GM18511 (cell line): ENCODE measurements around the gene HES5.
A peak's percentile ranks its signal among the peaks of the same experiment; 100 is the strongest.

Source experiments
- ATAC-seq: cut with Tn5 transposase; IDR thresholded peaks from one replicate; pipeline ENCODE4 v1.9.1; 2021; ENCODE audit warnings: mild to moderate bottlenecking, moderate library complexity; ENCODE audit not compliant: unreplicated experiment

The HES5 gene

DNA sequence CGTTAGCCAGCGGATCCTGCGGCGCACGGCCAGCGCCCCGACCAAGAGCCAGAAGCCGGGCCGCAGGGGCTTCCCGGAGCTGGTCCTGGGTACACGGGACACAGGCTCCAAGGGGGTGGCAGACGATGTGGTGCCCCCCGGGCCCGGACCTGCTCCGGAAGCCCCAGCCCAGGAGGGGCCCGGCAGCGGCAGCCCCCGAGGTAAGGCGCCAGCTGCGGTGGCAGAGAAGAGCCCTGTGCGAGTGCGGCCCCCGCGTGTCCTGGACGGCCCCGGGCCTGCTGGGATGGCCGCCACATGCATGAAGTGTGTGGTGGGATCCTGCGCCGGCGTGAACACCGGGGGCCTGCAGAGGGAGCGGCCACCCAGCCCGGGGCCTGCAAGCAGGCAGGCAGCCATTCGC lies 27.9 kb downstream of the HES5 start:
- no peak for ATAC-seq

DNA sequence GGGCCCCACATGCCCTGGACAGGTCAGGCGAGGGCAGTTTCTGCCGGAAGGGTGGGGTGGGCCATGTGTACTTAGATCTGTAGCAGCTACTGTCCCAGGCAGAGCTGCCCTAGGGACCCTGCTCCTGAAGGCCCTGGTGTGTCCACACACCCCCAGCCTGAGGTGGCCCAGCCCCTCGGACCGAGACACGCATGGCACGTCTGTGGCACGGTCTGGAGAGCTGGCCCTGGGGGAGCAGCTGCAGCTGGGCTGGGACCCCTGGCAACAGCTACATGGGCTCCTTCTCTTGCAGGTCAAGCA lies 28.3 kb downstream of the HES5 start:
- ATAC-seq: no peak

DNA sequence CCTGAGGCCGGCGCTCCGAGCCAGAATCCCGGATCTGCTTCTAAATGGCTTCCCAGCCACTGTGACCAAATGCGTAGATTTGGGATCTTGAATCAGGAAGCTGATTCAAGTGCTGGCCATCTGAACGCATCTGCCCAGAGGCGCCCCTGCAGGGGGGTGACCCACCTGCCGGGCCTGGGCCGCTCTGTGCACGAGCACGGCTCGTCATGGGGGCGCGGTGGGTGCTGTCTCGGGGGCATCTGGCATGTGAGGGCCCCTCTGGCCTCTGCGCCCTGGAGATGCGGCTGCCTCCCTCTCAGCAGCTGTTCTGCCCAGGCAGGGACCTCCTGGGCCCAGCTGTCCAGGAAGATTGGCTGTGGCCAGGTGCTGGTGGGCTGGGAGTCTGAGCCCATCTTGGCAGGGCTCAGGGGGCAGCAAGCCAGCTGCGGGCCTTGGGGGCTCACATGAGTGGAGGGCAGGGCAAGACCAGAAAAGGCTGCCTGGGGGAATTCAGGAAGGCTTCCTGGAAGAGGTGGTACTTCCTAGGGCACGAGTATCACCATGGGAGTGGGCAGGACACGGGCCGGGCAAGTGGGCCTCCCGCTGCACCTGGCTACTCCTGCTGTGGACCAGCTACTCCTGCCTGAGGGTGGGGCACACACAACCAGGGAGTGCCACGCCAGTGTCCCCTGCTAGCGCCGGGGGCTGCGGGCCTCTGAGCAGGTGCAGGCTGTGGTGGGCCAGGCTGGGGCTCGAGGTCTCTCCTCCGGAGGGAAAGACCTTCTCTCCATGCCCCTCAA lies 28.8 kb downstream of the HES5 start:
- ATAC-seq: no peak

DNA sequence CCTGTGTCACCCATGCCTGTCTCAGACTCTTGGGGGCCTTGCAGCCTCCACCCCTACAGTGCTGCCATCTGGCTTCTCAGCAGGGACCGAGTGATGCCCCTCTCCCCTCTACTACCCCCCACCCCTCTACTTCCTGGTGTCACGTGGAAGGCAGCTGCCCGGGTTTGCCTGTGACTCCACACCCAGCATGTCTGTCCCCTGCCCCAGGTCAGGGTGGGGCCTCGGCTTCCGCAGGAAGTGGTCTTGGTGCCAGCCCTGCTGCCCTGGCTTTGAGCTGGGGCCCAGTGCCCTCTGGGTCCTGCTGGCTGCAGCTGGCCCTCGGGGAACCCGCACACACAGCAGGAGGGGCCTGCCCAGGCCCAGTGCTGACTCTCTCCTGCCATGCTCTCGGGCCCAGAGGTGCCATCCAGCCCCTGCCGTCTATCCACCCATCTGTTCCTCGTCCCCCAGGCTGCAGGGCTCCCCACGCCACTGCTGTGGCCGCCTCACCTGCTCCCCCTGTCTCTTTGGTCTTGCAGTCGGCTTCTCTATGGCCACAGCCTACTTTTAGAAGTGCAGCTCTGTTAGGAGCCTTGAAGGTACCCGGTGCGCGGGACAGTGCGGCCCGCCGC lies 30.0 kb downstream of the HES5 start:
- no peak for ATAC-seq

DNA sequence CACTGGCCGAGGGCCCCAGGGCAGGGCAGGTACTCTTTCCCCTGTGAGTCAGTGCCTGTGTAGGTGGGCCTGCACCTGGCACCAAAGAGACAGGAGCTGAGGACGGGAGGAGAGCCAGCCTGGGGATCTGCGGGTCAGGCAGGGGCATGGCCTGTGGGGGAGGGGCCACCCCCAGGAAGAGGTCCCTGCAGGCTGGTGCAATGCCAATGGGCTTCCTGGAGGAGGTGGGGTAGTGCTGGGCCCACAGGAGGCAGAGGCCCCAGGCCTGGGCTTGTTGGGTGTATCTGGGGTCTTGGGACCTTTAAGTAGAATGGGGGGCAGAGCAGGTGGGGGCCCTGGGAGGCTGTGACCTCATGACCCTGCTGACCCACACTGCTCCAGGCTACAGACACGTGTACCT lies 30.8 kb downstream of the HES5 start:
- ATAC-seq: no peak

DNA sequence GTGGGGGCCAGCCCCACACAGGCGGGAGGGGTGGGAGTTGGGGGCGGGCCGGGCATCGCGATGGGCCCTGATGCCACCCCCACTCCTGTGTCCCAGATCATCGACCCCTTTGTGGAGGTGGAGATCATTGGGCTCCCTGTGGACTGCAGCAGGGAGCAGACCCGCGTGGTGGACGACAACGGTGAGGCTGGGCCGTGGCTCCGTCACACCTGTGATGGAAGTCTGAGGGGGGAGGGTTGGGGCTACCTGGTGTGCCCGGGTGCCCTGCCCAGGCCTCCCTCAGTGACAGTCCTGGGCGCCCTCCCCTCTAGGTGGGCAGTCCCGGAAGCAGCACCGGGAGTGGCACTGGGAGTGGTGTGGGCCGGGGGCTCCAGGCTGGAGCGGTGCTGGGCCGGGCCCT lies 31.4 kb downstream of the HES5 start:
- no peak for ATAC-seq

DNA sequence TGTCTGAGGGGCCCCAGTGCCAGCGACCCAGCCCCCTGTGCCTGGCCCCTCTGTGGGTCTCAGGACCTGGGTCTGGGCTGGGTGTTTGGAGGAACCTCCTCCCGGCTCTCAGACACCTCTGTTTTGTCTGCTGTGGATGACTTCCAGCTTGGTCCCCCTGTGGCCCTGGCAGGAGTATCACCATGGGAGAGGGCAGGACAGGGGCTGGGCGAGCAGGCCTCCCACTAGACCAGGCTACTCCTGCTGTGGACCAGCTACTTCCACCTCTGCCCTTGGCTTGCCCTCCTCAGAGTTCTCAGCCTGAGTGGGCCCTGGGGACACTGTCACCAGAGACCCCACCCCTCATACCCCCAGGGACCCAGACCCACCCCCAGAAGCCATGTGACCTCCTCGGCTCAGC lies 32.2 kb downstream of the HES5 start:
- no peak for ATAC-seq

DNA sequence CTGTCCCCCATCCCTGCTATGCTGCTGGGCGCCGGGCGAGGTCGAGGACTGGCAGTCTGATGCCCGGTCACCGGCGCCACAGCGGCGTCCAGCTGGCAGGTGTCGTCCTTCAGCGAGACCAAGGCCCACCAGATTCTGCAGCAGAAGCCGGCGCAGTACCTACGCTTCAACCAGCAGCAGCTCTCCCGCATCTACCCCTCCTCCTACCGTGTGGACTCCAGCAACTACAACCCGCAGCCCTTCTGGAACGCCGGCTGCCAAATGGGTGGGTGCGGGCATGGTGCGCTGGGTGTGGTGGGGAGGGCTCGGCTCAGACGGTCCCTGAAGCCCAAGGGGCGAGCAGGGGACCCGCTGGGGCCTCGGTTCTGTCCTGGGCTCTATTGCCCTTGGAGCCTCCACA lies 33.3 kb downstream of the HES5 start:
- ATAC-seq: no peak

DNA sequence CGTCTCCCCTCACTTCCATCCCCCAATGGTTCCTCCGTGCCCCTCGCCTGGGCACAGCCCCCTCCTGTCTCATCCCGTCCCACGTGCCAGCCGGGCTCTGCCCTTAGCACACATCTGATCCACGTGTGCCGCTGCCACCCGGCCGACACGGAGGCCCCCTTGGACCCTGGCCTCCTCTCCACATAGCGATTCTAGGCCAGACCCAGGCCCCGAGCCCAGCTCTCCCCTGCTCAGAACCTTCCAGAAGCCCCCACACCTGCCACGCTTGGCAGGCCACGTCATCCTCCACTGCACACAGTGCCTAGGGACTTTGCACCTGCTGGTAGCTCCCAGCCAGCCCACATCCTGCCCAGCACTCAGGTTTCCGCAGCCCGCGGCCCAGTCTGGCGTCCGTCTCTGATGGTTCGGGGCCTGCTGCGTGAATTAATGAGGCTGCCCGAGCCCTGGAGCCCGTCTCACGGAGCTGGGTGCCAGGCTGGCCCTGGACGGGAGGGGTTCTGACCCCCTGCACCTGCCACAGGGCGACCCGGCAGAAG lies 33.9 kb downstream of the HES5 start:
- peak; percentile 62 for ATAC-seq

DNA sequence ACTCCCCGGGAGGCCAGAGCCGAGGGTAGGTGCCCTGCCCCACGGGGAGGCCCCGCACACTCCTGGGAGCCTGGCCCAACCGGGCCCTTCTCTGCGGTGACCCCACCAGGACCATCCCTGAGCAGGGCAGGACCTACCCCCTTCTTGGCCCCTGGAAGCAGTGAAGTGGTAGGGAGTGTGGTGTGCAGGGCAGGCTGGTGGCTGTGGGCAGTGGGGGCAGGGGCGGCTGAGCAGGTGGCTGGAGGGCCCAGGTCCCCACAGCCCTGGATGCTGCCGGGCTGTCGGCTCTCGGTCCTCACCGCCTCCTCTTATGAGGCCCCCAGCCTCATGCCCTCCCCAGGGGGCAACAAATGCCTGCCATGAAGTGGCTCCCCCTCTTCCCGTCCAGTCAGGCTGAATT lies 34.5 kb downstream of the HES5 start:
- no peak for ATAC-seq

DNA sequence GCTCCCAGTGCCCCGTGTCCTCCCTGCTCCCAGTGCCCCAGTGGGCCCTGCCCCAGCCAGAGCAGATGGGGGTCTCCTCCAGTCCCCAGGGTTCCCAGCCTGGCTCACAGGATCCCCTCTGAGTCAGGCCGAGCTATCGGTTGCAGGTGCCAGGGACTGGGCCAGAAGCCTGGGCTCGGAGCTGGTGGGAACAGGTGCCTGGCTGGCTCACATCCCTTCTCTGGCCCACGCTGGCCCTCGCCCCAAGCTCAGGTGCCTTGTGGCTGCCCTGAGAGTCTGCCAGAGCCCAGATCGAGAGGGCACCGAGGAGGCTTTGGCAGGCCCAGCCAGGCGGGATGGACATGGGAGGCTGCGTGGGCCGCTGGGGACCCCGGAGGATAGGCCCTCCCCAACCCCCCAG lies 35.0 kb downstream of the HES5 start:
- no peak for ATAC-seq

DNA sequence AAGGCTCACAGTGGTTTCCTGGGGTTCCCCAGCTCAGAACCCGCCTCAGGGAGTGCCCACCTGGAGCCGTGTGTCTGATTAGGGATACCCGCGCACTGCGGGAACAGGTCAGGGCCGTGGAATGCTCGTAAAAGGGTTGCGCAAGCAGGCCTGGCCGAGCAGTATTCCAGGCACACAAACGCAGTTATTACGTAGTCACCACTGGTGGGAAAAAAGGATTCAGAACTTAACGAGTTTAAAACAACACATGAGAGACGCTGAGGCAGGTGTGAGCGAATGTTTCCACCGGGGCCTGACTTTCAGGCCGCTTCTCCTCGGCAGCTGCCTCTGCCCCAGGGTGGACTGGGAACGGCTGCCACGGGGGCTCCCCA lies 35.8 kb downstream of the HES5 start:
- ATAC-seq: no peak

DNA sequence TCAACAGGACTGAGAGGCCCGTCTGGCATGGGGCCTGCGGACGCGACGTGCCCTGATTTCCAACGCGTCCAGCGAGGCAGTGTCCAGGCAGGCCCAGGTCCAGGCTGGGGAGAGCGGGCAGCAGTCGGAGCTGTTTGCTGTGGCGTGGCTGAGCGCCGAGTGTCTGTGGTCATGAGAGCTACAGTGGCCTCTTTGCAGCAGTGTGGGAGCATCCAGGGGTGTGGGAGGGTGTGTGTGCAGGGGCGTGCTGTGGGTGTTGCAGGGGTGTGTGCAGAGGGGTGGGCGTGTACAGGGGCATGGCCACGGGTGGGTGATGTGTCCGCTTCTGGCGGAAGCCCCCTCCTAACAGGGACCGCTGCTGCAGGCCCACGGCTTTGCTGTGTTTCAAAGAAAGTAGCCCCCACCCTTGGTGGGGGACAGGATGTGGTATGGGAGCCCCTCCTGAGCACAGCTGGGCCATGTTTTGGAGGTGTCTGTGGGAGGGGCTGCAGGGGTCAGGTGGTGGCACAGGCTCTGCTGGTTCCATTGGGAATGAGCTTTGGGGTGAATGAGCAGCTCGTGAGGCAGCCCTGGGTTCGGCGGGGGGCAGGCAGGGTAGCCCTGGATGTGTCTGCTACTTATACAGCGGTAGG lies 36.3 kb downstream of the HES5 start:
- ATAC-seq: no peak

DNA sequence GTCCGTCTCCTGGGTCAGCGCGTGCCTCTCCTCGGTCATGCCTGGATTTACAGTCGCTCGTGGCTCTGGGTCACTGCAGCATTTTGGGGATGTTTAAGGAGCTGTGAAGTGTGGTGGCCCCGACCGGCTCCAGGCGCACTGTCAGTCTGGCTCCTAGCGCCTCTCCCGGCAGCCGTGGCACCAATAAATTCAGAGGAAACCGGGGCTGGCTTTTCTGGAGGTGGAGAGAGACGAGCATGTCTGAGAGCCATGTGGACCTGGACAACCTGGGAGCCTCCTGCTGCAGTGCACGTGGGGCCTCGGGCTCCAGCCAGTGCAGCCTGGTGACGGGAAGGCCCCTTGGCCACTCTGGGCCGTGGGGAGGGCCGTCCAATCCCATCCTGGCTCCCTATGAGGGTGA lies 36.8 kb downstream of the HES5 start:
- no peak for ATAC-seq

DNA sequence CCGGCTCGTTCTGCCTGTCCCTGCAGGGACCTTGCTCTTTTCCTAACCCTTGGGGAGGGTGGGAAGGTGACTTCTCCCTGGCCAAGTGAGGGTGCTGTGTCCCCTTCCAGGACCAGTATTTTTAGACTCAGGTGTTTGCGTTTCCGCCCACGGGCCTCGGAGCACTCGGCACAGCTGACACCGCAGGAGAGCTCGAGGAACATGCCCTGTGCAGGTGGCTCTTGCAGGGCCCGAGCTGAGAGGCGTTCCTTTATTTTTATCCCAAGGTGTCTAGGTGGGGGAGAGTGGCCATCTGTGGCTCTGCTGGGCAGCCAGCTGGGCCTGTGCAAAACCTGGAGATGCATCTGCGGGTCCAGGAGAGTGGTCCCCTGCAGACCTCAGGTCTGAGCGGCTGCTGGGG lies 38.0 kb downstream of the HES5 start:
- ATAC-seq: no peak

DNA sequence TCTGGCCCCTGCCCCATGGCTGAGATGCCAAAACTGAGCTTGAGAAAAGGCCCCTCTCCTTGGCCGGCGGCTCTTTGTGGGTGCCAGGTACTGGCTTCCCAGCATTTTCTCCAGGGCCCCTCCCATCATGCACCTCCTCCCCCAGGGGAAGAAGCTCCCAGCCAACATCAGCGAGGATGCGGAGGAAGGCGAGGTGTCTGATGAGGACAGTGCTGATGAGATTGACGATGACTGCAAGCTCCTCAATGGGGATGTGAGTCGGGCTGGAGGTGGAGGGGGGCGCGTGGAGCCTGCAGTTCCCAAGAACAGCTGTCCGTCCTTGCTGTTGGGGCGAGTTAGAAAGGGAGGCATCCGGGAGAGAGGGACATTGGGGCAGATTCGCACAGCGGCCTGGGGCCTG lies 40.4 kb downstream of the HES5 start:
- ATAC-seq: no peak

DNA sequence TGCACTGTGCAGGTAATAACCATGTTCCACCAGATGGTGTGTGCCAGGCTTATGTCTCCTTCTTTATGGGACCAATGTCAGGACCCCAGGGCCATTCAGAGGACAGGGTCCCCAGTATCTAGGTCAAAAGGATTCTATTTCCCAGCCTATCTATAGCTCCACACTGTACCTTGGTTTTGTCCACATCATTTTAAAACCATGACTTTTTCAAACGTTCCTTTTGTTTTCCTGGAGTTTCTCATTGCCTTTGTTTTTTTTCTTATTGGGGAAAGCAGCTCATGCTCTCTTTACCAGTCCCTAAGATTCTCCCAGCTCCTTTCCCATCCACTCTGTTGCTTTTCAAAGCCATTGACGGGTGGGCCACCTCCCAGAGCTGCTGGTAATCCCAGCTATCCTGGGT lies 41.4 kb downstream of the HES5 start:
- ATAC-seq: no peak

DNA sequence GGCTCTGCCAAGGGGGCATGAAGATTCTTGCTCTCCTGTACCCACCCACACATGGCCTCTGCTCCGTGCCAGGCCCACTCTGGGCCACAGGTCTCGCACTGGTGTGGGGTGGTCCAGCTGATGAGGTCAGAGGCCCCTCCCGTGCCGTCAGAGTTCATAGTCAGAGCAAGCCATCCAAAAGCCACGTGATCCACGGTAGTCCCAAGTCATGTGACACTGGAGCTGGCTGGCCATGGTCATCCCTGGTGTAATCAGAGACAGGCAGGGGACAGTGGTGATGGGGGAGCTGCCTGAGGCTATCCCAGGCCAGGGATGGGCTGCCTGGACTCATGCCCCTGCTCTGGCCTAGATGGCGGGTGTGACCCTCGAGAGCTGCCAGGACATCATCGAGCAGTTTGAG lies 43.5 kb downstream of the HES5 start:
- no peak for ATAC-seq

DNA sequence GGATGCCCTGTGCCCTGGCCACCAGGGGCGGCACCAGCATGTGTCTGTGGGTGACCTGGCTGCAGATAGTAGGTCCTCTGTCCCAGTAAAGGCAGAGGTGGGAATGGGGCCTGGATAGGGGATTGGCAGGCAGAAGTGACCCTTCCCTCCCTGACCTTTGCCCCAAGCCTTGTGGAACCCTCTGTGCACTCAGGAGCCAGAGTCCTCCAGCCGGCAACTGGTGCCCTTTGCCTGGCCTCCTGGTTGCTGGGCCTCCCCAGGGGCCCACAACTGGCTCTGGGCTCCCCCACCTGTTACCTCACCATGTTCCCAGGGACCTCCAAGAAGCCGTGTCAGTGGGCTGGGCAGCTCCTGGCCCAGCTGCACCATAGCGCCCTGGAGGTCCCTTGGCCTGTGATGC lies 44.0 kb downstream of the HES5 start:
- ATAC-seq: no peak

DNA sequence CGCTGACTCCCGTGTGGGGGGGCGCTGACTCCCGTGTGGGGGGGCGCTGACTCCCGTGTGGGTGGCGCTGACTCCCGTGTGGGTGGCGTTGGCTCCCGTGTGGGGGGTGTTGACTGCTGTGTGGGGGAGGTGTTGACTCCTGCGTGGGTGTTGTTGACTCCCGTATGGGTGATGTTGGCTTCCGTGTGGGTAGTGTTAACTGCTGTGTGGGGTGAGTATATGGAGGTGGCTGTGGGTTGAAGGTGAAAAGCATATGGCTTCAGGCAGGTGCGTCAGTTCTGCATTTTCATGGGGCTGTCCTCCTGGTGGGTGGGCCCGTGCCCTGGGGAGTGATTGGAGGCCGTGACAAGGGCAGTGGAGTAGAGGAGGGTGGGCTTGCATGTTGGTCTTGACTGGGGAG lies 46.1 kb downstream of the HES5 start:
- ATAC-seq: no peak

DNA sequence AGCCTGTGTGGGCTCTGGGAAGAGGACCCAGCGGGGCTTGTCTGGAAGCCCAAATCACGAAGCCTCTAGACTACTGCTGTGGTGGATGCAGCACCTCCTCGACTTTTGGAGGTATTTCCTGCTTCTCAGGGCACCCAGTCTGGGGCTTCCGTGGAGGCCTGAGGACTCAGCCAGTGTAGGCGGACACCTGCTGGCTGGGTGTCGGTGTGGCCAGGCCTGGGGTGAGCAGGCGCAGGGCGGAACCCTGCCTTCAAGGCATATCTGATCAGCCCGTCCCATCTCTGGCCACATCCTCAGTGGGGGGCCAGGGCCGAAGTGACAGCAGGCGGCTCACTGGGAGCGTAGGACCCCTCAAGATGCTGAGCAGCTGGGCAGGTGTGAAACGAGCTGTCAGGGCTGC lies 47.0 kb downstream of the HES5 start:
- ATAC-seq: no peak

DNA sequence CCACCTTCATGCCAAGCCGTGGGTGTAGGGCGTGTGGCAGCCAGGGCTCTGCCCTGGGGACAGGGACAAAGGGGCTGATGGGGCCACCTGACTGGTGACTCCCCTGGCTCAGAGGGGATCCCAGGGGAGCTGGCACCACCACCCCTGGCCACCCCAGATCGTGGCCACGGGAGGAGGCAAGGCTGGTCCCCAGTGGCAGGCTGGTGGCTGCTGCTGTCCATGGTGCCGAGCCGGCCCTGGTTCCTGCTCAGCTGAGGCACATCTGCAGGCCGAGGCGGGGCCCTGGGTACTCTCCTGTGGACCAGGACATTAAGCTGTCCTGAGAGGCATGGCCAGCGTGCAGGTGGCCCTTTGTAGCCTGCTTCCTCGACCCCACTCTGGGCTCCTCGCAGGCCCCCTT lies 47.5 kb downstream of the HES5 start:
- no peak for ATAC-seq

DNA sequence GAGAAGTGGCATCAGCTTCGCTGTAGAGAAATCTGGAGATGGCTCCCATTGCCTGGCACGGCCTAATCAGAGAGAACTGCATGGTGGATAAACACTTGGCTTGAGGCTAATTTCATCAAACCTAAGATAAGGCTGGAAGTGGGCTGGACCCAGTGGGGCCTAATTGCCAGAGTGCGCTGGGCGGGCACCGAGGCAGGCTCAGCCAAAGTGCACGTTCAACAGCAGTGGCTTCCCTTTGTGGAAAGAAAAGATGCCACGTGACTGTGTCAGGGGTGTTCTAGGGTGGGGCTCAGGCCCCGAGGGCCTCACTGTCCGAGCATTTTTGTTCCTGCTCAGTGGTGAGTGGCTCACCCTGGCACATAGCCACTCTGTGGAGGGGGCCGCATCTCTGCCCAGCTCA lies 48.2 kb downstream of the HES5 start:
- ATAC-seq: no peak
